Measurements from ENCODE around the gene HSD17B1. TPM values are rescaled to one million over a fixed set of nuclear protein-coding genes. Genes with fewer than 3 reads are reported as not detected.

Gene HSD17B1
- total and polyA plus RNA-seq, 2 of the 13 experiments (the other 11 are each of a cell fraction or from before 2014, with no cell fraction given), result 0.54 to 0.93 TPM

DNA sequence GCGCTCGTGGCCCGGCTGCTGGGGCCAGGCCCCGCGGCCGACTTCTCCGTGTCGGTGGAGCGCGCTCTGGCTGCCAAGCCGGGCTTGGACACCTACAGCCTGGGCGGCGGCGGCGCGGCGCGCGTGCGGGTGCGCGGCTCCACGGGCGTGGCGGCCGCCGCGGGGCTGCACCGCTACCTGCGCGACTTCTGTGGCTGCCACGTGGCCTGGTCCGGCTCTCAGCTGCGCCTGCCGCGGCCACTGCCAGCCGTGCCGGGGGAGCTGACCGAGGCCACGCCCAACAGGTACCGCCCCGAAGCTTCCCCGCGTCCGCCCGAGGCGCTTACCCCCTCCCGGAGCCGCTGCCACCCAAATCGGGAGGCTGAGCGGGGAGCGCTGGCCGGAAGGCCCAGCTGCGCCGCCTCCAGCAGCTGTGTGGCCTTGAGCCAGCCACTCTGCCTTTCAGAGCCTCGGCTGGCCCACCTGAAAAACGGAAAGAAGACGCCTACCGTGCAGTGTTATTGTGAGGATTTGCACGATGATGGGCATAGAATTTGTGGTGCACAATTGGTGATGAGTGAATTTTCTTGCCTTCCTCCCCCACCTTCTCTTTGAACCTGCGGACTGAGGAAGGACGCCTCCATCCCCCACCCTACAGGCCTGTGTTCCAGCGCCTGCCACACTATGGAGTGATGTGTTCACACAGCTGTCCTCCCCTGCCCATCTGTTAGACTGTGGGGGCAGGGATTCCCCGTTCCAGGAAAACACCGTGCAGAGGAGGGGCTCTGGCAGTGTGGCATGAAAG is 16.2 kb upstream of the HSD17B1 start (continued):
- TF ChIP-seq, protein P1, sequence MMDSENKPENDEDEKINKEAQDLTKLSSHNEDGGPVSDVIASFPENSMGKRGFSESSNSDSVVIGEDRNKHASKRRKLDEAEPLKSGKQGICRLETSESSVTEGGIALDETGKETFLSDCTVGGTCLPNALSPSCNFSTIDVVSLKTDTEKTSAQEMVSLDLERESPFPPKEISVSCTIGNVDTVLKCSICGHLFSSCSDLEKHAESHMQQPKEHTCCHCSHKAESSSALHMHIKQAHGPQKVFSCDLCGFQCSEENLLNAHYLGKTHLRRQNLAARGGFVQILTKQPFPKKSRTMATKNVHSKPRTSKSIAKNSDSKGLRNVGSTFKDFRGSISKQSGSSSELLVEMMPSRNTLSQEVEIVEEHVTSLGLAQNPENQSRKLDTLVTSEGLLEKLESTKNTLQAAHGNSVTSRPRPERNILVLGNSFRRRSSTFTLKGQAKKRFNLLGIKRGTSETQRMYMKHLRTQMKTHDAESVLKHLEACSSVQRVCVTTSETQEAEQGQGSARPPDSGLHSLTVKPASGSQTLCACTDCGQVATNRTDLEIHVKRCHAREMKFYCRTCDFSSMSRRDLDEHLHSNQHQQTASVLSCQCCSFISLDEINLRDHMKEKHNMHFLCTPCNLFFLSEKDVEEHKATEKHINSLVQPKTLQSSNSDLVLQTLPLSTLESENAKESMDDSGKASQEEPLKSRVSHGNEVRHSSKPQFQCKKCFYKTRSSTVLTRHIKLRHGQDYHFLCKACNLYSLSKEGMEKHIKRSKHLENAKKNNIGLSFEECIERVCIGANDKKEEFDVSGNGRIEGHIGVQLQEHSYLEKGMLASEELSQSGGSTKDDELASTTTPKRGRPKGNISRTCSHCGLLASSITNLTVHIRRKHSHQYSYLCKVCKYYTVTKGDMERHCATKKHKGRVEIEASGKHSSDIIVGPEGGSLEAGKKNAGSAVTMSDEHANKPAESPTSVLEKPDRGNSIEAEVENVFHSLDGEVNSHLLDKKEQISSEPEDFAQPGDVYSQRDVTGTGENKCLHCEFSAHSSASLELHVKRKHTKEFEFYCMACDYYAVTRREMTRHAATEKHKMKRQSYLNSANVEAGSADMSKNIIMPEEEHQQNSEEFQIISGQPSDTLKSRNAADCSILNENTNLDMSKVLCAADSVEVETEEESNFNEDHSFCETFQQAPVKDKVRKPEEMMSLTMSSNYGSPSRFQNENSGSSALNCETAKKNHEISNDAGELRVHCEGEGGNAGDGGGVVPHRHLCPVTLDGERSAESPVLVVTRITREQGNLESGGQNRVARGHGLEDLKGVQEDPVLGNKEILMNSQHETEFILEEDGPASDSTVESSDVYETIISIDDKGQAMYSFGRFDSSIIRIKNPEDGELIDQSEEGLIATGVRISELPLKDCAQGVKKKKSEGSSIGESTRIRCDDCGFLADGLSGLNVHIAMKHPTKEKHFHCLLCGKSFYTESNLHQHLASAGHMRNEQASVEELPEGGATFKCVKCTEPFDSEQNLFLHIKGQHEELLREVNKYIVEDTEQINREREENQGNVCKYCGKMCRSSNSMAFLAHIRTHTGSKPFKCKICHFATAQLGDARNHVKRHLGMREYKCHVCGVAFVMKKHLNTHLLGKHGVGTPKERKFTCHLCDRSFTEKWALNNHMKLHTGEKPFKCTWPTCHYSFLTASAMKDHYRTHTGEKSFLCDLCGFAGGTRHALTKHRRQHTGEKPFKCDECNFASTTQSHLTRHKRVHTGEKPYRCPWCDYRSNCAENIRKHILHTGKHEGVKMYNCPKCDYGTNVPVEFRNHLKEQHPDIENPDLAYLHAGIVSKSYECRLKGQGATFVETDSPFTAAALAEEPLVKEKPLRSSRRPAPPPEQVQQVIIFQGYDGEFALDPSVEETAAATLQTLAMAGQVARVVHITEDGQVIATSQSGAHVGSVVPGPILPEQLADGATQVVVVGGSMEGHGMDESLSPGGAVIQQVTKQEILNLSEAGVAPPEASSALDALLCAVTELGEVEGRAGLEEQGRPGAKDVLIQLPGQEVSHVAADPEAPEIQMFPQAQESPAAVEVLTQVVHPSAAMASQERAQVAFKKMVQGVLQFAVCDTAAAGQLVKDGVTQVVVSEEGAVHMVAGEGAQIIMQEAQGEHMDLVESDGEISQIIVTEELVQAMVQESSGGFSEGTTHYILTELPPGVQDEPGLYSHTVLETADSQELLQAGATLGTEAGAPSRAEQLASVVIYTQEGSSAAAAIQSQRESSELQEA (CRISPR knock-in tag; IDR thresholded peaks at IDR 0.05; ENCODE audit: not compliant biosample characterization), result peak; percentile 52
- TF ChIP-seq ZC3H4 (CRISPR knock-in tag; IDR thresholded peaks at IDR 0.05; ENCODE audit: borderline replicate concordance), result no peak
- TF ChIP-seq, protein P2, sequence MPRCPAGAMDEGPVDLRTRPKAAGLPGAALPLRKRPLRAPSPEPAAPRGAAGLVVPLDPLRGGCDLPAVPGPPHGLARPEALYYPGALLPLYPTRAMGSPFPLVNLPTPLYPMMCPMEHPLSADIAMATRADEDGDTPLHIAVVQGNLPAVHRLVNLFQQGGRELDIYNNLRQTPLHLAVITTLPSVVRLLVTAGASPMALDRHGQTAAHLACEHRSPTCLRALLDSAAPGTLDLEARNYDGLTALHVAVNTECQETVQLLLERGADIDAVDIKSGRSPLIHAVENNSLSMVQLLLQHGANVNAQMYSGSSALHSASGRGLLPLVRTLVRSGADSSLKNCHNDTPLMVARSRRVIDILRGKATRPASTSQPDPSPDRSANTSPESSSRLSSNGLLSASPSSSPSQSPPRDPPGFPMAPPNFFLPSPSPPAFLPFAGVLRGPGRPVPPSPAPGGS (CRISPR knock-in tag; IDR thresholded peaks at IDR 0.05), result peak; percentile 59
- peak; percentile 89; the same call in 1 of the 2 replicates for TF ChIP-seq ZNF598 (CRISPR knock-in tag; IDR thresholded peaks at IDR 0.05; ENCODE audit: borderline replicate concordance)
- no peak; the same call in 1 of the 2 replicates for TF ChIP-seq MZF1 (CRISPR knock-in tag; IDR thresholded peaks at IDR 0.05; ENCODE audit: borderline replicate concordance)
- TF ChIP-seq MXD4 (CRISPR knock-in tag; IDR thresholded peaks at IDR 0.05), result peak; percentile 13; the same call in 1 of the 2 replicates
- TF ChIP-seq, protein P3, sequence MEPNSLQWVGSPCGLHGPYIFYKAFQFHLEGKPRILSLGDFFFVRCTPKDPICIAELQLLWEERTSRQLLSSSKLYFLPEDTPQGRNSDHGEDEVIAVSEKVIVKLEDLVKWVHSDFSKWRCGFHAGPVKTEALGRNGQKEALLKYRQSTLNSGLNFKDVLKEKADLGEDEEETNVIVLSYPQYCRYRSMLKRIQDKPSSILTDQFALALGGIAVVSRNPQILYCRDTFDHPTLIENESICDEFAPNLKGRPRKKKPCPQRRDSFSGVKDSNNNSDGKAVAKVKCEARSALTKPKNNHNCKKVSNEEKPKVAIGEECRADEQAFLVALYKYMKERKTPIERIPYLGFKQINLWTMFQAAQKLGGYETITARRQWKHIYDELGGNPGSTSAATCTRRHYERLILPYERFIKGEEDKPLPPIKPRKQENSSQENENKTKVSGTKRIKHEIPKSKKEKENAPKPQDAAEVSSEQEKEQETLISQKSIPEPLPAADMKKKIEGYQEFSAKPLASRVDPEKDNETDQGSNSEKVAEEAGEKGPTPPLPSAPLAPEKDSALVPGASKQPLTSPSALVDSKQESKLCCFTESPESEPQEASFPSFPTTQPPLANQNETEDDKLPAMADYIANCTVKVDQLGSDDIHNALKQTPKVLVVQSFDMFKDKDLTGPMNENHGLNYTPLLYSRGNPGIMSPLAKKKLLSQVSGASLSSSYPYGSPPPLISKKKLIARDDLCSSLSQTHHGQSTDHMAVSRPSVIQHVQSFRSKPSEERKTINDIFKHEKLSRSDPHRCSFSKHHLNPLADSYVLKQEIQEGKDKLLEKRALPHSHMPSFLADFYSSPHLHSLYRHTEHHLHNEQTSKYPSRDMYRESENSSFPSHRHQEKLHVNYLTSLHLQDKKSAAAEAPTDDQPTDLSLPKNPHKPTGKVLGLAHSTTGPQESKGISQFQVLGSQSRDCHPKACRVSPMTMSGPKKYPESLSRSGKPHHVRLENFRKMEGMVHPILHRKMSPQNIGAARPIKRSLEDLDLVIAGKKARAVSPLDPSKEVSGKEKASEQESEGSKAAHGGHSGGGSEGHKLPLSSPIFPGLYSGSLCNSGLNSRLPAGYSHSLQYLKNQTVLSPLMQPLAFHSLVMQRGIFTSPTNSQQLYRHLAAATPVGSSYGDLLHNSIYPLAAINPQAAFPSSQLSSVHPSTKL (CRISPR knock-in tag; IDR thresholded peaks at IDR 0.05), result peak; percentile 83
- TF ChIP-seq ZFP36 (IDR thresholded peaks at IDR 0.05; ENCODE audit: borderline replicate concordance, low read depth, low read length, partially characterized antibody), result no peak
- TF ChIP-seq GZF1 (CRISPR knock-in tag; IDR thresholded peaks at IDR 0.05), result 0 out of 2 replicates have a peak, but pooled peaks have one; percentile 7
- peak; percentile 71; the same call in 1 of the 2 replicates for TF ChIP-seq ZNF354B (CRISPR knock-in tag; IDR thresholded peaks at IDR 0.05)
- TF ChIP-seq ZNF274 (CRISPR knock-in tag; IDR thresholded peaks at IDR 0.05), result 0 out of 2 replicates have a peak, but pooled peaks have one; percentile 67
- peak; percentile 93 for TF ChIP-seq KDM4B (CRISPR knock-in tag; IDR thresholded peaks at IDR 0.05)
